NCI-H2227 (cell line): ENCODE measurements around the gene RNF213.
"Not testable (repeated sequence)": the region's sequence is repeated elsewhere in the genome, so short reads cannot be mapped to it uniquely, and the experiment has no call there.

Experiments used
- DNase-seq: peaks from one replicate; lab custom pipeline; 2025; ENCODE audit not compliant: unreplicated experiment; lab: John Stamatoyannopoulos, UW

Gene RNF213

DNA sequence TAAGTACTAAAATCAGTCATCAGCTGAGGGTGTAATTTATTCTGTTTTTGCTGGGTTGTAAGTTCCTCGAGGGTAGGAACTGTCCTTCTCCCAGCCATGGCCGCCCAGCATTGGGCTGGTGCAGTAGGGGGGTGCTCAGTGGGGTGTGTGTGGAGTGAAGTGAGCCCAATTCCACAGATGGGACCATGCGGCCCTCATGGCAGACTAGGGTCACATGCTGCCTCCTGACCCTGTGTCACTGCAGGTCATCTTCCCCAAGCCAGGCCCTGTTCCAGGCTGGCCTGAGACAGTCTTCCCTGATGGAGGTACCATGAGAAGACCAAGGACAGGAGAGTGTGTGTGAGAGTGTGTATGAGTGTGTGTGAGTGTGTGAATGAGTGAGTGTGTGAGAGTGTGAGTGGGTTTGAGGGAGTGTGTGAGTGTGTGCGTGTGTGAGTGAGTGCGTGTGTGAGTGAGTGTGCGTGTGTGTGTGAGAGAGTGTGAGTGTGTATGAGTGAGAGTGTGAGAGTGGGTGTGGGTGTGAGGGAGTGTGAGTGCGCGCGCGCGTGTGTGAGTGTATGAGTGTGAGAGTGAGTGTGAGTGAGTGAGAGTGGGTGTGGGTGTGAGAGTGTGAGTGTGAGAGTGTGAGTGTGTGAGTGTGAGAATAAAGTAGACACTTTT, 36.7 kb upstream of the RNF213 start:
- DNase-seq: no peak

DNA sequence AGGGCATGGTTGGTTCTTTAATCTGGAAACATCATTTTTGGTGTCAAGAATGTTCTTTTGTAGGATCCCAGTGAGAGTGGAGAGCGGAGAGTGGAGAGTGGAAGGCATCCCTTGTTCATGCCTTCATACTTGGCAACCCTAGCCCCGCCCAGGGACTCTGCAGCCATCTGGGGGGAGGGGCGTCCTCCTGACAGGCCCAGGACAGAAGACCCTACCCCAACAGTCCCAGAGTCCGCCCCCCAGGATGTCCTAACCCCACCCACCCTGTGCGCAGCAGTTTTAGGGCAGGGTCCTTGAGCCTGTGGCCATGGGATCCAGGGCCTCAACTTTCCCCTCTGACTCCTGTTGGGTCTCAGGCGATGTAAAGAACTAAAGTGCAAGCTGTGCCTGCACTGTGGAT, 36.0 kb upstream of the RNF213 start:
- DNase-seq: no peak

DNA sequence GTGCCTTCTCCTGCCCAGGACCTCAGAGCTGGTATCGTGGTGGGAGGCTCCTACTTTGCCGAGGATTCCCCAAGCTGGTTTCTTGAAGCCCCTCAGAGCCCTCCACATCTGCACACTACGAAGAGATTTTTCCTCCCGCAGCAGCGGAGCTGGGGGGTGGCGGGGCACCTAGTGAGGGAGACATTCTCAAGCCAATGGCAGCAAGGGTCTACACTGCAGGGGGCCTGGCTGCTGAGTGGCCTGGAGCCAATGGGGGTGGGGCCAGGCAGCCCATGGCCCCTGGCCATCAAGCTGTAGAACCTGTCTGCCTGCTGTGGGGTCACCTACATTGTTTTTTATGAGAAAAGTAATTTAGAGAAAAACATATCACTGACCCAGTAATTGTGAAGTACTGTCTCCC, 35.4 kb upstream of the RNF213 start:
- DNase-seq: no peak

DNA sequence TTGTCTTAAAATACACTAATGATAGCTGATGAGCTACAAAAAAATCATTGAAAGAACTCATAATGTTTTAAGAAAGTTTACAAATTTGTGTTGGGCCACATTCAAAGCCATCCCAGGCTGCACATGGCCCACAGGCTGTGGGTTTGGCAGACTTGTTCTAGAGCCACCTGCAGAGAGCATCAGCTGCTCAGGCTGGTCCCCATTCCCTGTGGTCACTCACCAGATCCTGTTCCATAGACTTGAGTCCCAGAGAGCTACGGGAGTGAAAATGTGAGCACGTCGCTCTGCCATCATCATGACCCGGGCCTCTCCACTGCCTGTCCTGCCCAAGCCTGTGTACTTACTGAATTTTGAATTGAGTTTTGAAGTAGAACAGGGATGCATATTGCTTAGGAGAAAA, 33.5 kb upstream of the RNF213 start:
- no peak for DNase-seq

DNA sequence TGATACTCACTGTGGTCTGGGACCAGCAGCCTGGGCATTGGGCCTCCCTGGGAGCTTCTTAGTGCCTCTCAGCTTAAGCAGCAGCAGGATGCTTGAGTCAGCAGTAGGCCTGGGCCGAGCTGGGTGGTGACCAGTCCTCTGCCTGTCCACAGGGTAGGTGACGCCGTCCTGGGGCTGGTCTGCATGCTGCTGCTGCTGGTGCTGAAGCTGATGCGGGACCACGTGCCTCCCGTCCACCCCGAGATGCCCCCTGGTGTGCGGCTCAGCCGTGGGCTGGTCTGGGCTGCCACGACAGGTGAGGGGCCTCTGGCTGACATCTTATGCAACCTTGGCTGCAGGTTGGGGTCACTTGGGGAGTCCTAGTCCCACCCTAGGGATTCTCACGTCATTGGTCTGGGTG, 33.0 kb upstream of the RNF213 start:
- no peak for DNase-seq

DNA sequence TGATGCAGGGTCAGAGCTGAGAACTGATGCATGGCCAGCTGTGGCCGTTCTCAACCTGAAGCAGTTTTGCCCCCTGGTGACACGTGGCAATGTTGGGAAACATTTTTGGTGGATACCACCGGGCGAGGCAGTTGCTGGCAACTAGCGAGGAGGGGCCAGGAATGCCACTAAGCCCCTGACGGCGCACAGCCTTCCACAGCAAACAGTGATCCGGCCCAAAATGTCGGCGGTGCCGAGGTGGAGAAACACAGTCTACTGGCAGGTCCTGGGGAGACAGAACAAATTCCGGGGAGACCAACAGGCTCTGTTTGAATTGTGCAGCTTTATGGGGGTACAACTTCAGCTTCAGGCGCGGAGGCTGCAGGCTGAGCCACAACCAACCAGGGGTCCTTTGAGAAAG, 32.2 kb upstream of the RNF213 start:
- no peak for DNase-seq

DNA sequence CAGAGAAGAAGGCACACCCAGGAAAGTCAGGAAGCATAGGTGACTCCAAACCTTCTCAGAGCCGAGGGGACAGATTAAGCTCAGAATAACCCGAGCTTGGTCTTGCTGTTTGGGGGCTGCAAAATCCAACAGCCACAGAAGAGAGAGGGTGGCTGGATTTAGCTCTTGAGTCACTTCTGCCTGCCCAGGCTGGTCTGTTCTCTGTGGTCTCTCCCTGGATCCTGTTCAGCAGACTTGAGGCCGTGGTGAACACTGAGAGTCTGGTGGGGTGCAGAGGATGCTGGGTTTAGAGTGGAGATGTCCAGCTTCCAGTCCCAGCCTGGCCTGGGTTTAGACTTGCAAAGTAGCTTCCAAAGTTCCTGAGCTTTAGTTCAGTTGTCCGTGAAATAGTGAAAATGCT, 31.6 kb upstream of the RNF213 start:
- no peak for DNase-seq

DNA sequence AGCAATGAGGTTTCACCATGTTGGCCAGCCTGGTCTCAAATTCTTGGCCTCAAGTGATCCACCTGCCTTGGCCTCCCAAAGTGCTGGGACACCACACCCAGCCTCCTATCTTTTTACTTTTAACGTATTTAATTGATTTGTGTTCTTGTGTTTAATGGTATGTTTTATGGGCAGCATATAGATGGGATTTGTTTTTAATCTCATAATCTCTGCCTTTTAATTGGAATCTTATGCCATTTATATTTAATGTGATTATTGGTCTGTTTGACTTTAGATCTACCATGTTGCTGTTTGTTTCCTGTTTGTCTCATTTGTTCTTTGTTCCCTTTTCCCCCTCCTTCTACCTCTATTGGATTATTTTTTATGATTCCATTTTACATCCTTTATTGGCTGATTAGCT, 28.2 kb upstream of the RNF213 start:
- no peak for DNase-seq

DNA sequence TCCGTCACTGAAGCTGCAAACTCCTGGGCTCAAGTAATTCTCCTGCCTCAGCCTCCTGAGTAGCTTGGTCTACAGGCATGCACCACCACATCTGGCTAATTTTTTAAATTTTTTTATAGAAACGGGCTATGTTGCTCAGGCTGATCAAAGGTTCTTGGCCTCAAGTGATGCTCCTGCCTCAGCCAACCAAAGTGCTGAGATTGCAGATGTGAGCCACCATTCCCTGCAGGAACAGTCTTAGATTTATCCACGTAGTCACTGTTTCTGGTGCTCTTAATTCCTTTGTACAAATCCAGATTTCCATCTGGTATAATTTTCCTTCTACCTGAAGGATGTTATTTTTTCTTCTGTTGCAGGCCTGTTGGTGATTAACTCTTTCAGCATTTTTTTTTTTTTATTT, 27.4 kb upstream of the RNF213 start:
- no peak for DNase-seq

DNA sequence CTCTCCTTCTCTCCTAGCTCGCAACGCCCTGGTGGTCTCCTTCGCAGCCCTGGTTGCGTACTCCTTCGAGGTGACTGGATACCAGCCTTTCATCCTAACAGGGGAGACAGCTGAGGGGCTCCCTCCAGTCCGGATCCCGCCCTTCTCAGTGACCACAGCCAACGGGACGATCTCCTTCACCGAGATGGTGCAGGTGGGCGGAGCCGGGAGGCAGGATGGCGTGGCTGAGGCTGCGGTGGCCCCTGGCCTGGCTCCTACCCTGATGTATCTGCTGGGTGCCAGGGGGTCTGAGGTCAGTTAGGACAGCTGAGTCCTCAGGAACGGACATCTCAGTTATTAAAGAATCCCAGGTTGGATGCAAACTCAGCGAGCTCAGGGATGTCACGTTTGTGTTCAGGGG, 23.7 kb upstream of the RNF213 start:
- DNase-seq: no peak

DNA sequence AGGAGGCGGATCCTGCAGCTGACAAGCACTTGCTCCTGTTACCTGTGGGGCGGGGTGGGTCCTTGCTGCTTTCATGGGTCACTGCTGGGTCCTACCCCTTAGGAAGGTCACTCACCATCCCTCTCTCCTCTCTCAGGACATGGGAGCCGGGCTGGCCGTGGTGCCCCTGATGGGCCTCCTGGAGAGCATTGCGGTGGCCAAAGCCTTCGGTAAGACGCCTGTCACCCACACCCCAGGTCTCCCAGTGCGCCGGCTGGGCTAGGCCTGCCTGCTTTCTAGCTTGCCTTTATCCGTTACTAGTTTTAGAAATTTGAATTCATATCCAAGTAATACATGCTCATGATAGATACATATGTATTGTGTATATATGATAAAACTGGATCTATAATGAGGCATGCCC, 23.3 kb upstream of the RNF213 start:
- DNase-seq: no peak

DNA sequence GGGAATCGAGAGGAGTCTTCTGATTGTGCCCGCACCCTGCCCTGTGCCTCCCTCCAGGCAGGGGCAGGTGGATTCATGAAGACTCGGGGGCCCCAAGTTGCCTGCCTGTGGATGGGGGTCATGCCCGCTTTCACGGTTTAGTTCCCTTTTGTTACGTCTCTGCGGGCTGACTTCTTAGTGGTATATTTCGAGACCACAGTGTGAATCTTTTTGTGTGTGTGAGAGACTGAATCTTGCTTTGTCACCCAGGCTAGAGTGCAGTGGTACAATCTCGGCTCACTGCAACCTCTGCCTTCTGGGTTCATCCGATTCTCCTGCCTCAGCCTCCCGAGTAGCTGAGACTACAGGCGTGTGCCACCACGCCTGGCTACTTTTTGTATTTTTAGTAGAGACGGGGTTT, 18.1 kb upstream of the RNF213 start:
- DNase-seq: no peak

DNA sequence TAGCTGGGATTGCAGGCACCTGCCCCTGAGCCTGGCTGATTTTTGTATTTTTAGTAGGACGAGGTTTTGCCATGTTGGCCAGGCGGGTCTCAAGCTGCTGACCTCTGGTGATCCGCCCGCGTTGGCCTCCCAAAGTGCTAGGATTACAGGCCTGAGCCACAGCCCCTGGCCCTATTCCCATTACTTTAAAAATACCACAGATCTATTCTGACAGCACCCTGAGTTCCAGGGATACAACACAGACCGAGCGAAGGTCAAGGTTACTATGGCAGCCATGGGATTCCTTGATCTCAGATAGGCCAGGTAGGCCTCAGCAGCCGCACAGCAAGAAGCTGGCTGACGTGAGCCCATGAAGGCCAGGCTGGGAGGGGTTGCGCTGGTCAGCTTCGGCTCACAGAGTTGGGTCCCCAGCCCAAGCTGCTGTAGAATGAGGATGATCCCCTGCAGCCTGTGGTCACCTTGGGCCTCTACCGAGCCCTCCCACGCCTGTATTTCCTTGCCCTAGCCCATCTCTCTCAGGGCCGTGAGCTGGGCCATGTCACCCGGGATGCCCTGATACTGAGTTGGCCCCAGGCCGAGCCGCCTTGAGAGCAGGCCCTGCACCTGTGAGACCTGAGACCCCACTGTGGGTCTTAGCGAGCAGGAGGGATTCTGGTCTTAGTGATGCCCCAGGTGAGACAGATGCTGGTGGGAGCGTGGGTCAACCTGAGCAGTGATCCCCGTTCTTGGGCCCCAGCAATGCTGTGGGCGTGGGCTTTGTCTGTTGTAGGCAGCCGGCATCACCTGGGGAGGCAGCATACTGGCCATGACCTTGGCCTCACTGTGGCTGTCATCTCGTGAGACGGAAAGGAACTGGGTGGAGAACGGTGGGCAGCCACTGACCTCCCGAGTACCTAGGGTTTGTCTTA, 16.9 kb upstream of the RNF213 start:
- no peak for DNase-seq

DNA sequence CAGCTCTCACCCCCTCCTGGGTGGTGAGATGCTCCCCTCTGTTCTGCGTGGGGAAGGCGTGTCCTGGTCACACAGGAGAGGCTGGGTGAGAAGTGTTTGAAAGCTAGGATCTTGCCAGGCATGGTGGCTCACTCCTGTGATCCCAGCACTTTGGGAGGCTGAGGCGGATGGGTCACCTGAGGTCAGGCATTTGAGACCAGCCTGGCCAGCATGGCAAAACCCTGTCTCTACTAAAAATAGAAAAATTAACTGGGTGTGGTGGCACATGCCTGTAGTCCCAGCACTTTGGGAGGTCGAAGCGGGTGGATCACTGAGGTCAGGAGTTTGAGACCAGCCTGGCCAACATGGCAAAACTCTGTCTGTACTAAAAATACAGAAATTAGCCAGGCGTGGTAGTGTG, 16.2 kb upstream of the RNF213 start:
- not testable (repeated sequence) for DNase-seq

DNA sequence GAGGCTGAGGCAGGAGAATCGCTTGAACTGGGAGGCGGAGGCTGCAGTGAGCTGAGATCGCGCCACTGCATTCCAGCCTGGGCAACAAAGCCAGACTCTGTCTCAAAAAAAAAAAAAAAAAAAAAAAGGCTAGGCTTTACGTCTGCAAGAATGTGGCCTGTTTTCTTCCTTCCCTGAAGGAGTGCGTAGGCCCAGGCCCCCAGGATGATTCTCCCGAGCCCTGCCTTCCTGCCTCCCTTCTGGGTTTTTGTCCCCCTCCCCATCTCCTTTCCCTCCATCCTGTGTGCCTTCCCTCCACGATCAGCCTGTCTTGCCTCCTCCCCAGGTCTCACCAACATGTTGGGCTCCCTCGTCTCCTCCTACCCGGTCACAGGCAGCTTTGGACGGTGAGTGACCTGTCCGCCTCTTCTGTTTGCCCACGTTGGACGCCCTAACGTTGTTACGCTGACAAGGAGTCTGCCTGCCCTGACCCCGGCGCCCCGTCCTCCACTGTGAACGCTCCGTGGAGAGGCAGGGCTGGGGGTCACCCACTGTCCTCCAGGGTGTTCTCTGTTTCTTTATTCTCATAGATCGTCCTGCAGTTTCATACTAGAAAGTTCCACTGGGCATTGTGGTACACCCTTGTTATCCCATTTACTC, 15.7 kb upstream of the RNF213 start:
- DNase-seq: no peak

DNA sequence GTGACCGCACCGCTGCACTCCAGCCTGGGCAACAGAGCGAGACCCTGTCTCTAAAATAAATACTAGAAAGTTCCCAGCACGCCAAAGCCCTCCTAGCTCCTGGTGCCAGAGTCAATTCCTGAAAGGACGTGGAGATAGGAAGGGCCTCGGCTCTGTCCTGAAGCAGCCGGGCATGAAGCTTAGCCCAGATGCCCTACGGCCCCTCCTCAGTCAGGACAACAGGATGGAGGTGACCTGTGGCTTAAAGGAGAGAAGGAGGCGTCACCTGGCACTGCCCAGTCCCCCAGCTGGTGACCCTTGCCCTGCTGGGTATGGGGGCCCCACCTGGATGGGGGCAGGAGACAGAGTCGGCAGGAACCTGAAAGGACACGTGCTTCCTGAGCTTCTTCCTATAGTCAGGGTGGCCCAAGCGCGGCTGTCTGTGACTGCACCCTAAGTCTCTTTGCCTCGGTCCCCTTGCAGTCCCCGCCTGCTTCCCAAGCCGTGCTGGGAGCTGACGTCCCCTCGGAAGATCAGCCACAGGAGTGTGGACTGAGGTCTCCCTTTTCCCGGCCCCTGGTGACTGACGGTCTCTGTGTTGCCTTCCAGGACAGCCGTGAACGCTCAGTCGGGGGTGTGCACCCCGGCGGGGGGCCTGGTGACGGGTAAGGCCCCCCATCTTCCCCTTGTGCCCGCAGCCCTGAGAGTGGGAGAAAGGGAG, 14.9 kb upstream of the RNF213 start:
- no peak for DNase-seq

DNA sequence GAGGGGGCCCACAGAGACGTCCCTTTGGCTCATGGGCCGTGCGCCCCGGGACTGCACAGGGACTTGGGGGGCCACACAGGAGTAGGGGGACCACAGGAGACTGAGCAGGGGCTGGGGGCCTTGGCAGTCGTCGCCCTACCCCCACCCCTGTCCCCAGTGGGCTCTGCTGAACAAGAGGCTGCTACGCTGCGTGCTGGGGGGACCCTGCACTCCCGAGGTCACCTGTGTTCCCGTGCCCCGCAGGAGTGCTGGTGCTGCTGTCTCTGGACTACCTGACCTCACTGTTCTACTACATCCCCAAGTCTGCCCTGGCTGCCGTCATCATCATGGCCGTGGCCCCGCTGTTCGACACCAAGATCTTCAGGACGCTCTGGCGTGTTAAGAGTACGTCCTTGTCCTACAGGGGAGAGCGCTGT, 14.4 kb upstream of the RNF213 start:
- no peak for DNase-seq

DNA sequence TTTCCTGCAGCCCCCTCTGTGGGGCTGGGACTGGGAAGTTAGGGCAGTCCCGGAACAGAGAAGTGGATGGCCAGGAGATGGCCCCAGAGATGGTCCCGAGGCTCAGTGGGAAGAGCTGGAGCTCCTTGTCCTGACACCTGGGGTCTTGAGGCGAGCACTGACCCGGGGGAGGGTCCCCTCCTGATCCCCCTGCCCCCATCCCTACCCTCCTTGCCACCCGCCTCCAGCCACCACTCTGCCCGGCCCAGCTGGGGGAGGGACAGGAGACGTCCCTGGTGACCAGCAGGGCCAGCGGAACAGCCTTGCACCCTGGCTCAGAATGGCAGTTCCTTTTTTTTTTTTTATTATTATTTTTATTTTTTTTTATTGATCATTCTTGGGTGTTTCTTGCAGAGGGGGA, 13.9 kb upstream of the RNF213 start:
- DNase-seq: no peak

DNA sequence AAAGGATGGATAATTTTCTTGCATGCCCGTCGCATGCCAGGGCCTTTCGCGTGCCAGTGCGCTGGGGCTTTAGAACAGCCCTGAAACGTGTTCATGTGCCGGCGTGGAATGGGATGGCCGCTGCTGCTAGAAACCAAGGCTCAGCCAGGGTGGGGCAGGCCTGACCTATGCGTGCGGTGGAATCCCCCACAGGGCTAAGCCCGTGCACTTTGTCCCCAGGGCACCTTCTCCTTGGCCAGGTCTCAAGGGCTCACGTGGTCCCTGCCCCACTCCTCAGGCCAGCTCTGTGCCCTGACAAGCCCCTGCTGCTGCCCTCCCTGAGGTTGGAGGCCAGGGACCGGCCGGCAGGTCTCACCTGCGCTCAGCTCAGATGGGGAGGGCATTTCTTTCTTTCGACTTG, 13.1 kb upstream of the RNF213 start:
- no peak for DNase-seq

DNA sequence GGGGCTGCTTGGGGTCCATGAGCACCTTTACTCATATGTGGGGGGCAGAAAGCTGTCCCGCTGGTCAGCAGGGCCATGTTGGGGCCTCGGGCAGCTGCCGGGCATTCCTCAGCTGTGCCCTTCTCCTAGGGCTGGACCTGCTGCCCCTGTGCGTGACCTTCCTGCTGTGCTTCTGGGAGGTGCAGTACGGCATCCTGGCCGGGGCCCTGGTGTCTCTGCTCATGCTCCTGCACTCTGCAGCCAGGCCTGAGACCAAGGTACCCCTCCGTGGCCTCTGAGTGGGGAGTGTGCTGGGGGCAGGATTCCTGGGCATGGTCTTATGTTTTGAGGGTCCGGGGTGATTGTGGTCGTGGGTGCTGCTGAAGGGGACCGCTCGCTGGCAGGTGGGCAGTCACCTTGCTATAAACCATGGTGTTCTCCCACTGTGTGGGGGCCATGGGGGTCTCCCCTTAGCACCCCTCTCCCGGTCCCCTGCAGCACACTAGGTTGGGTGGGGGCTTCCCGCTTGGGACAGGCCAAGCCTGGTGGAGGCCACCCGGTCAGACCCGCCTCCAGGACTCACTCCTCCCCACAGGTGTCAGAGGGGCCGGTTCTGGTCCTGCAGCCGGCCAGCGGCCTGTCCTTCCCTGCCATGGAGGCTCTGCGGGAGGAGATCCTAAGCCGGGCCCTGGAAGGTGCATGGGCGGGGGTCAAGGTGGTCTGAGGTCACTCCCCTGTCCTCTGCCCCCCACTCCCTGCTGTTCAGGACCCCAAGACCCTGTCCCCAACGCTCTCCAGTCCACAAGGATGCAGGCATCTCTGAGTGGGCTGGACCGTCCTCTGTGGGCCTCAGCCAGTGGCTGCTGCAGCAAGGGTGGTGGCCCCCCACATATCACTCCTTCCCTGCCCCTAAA, 12.4 kb upstream of the RNF213 start:
- DNase-seq: no peak
